ENCODE results near the gene SLC4A4. TPM values are rescaled to one million over a fixed set of nuclear protein-coding genes. Genes with fewer than 3 reads are reported as not detected.

SLC4A4 gene
- total and polyA plus RNA-seq, 2 of the 13 experiments (the other 11 are each of a cell fraction or from before 2014, with no cell fraction given) = 0.01 TPM; not detected in 1

DNA sequence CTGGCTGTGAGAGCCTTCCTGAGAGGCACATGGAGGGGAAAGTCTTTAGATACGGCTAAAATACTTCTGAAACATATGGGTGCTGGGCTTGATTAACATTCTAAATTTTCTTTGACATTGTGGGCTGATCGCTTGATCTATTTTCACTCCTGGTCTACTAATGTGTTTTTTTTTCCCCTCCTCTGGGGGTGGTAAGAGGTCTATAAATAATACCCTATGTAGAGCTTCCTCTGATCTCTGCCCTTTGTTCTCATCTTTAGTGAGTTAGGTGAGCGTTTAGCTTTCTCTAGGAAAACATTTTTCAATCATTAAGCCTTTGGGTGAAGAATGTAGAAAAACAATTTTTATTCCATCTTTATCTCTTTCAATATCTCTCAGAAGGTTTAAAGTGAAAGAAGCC, 9.8 kb downstream of the SLC4A4 start (continued):
- TF ChIP-seq ZBTB42 (CRISPR knock-in tag; IDR thresholded peaks at IDR 0.05) = no peak
- TF ChIP-seq ZNF24 (IDR thresholded peaks at IDR 0.05) = no peak
- TF ChIP-seq ZNF605 (CRISPR knock-in tag; IDR thresholded peaks at IDR 0.05) = no peak
- TF ChIP-seq ZNF878 (CRISPR knock-in tag; IDR thresholded peaks at IDR 0.05) = no peak
- no peak for TF ChIP-seq ZNF891 (CRISPR knock-in tag; IDR thresholded peaks at IDR 0.05)
- no peak for TF ChIP-seq PAWR (CRISPR knock-in tag; IDR thresholded peaks at IDR 0.05; ENCODE audit: borderline replicate concordance)

DNA sequence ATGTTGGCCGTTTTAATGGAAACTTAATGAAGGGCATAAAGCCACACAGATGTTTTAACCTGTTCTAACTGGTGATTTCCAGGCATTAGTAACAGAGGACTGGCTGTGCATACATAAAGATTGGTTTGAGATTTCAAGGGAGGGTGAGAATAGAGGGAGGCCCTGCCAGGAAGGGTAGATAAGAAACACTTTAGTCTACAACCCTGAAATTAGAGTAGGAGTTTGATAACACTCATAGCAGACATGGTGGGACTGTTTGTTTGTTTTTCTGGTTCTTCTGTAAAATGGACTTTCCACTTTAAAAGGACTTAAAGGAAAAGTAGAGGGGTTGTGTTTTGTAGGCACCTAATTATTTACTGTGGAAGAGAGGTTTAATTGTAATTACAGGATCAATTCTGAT, 16.2 kb downstream of the SLC4A4 start:
- intact Hi-C loops (cut with micrococcal nuclease; ENCODE audit: unreplicated experiment) (no loop called here), in situ Hi-C loops (cut with HindIII; ENCODE audit: extremely low pct_ligation_motif_present, low pct_unique_long_range_greater_than_20kb) (no loop called here)
- no peaks in the 10 kb centered on the region for H3K4me1 ChIP-seq (ENCODE audit: insufficient read depth, low read length)
- DNase-seq (ENCODE audit: low spot score) (no peak), FAIRE-seq (no peak), ATAC-seq (no peak)
- no peak overlapping the region for H3K4me2 ChIP-seq (ENCODE audit: low read depth, low read length)
- H4K20me1 ChIP-seq (ENCODE audit: insufficient read depth, low read length) = no peaks in the 10 kb centered on the region
- 19% methylated on average over 1 of the region's 1 CpG for whole genome bisulfite sequencing (ENCODE audit: low lambda C conversion rate)
- BruUV-seq (replicated peaks) = no TSS peak
- TF ChIP-seq PAF1 (CRISPR knock-in tag; IDR thresholded peaks at IDR 0.05) (no peak), NKX3-1 (CRISPR knock-in tag; IDR thresholded peaks at IDR 0.05) (no peak), ZNF446 (CRISPR knock-in tag; IDR thresholded peaks at IDR 0.05) (no peak), ZNF749 (CRISPR knock-in tag; IDR thresholded peaks at IDR 0.05; ENCODE audit: borderline replicate concordance) (no peak), ZNF605 (CRISPR knock-in tag; IDR thresholded peaks at IDR 0.05) (no peak), ZNF160 (CRISPR knock-in tag; IDR thresholded peaks at IDR 0.05) (no peak), ZNF138 (CRISPR knock-in tag; IDR thresholded peaks at IDR 0.05; ENCODE audit: low read depth) (no peak), CHD4 (IDR thresholded peaks at IDR 0.05; ENCODE audit: borderline replicate concordance, low read length) (no peak), ZC3H4 (CRISPR knock-in tag; IDR thresholded peaks at IDR 0.05; ENCODE audit: borderline replicate concordance) (no peak), CSRNP2 (CRISPR knock-in tag; conservative IDR thresholded peaks at IDR 0.05; ENCODE audit: low read depth) (no peak), ZNF354B (CRISPR knock-in tag; IDR thresholded peaks at IDR 0.05) (no peak), ZNF567 (CRISPR knock-in tag; IDR thresholded peaks at IDR 0.05; ENCODE audit: borderline replicate concordance) (no peak), MAFK (conservative IDR thresholded peaks at IDR 0.05 in 1 of 2, IDR thresholded peaks at IDR 0.05 in 1 of 2; ENCODE audit: low read length in 2 of 2) (no peak), DNMT1 (CRISPR knock-in tag; IDR thresholded peaks at IDR 0.05) (no peak)
- POLR2A ChIA-PET = no interaction called here
- CTCF ChIA-PET (ENCODE audit: low intra/inter-chr PET ratio, low total read pairs) = no interaction called here
- H3K36me3 ChIP-seq (replicated peaks in 1 of 2; ENCODE audit: control insufficient read depth in 1 of 2, insufficient read depth in 2 of 2, low read length in 2 of 2) = no peaks in the 10 kb centered on the region
- no peaks in the 10 kb centered on the region for H3K79me2 ChIP-seq (ENCODE audit: insufficient read depth, low read length)
- no peaks in the 10 kb centered on the region for H3K27me3 ChIP-seq (ENCODE audit: control insufficient read depth in 1 of 2, insufficient read depth in 2 of 2, low read length in 2 of 2)
- H3K9ac ChIP-seq (ENCODE audit: insufficient read depth, low read depth, low read length) = no peak overlapping the region
- H3K4me3 ChIP-seq (replicated peaks in 1 of 3; ENCODE audit: insufficient read depth in 1 of 3, low read depth in 2 of 3, low read length in 3 of 3) = no peak overlapping the region
- H3K9me3 ChIP-seq (ENCODE audit: low read length) = no peaks in the 10 kb centered on the region
- no peak overlapping the region for H3K27ac ChIP-seq (ENCODE audit: extremely low read length, insufficient read depth, low read length)
- no peak overlapping the region for H2AFZ ChIP-seq (ENCODE audit: low read length)

All from HepG2 (cell line).